ENCODE results near the gene LRIG2. TPM values are rescaled to one million over a fixed set of nuclear protein-coding genes. Genes with fewer than 3 reads are reported as not detected.

The LRIG2 gene
- total and polyA plus RNA-seq, 2 of the 13 experiments (the other 11 are each of a cell fraction or from before 2014, with no cell fraction given) = 8.1 to 12.2 TPM

DNA sequence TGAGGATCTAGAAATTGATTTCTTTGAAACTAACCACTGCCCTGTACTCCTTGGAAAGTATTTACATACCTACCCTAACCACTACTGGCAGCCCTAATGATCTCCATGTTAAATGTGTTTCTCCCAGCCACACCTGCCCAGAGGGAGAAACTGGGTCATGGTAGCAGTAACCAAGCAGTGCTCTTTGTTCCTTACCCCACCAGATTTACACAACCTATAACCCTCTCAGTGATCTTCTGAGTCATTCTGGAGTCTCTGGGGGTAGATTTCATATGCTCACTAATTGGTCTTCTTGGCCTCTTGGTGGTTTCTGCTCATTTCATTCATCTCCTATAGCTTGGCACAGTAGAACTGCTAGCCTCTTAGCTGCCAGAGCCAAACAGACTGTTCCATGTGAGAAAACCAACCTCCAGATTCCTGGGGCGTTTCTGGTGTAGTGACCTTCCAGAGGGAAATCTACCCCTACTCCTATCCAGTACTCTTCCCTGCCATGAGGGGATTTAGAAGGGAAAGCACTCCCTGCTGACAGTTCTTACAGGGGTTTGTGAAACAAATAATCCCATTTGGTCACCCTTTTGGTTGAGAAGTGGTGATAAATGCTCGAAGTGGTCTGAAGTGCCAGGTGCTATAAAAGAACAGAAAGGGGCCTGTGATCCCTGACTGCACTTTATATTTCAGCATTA is 36.2 kb upstream of the LRIG2 start:
- in situ Hi-C loops (cut with HindIII; ENCODE audit: extremely low pct_ligation_motif_present, low pct_unique_long_range_greater_than_20kb) = loop anchor here (25.0 kb wide), 1 partner anchor 324 kb away; the partner anchor contains the start of genes PPM1J and RHOC
- Histone ChIP-seq H3K27ac (ENCODE audit: extremely low read length, insufficient read depth, low read length) (no peak overlapping the region), H2AFZ (ENCODE audit: low read length) (no peak overlapping the region), H3K9me3 (ENCODE audit: low read length) (no peaks in the 10 kb centered on the region), H3K9ac (ENCODE audit: insufficient read depth, low read depth, low read length) (no peak overlapping the region), H3K79me2 (ENCODE audit: insufficient read depth, low read length) (no peaks in the 10 kb centered on the region), H3K36me3 (replicated peaks in 1 of 2; ENCODE audit: control insufficient read depth in 1 of 2, insufficient read depth in 2 of 2, low read length in 2 of 2) (no peaks in the 10 kb centered on the region), H4K20me1 (ENCODE audit: insufficient read depth, low read length) (no peaks in the 10 kb centered on the region), H3K4me3 (replicated peaks in 1 of 3; ENCODE audit: insufficient read depth in 1 of 3, low read depth in 2 of 3, low read length in 3 of 3) (no peak overlapping the region), H3K4me1 (ENCODE audit: insufficient read depth, low read length) (peaks cover 41% of the 10 kb centered on the region), H3K4me2 (ENCODE audit: low read depth, low read length) (no peak overlapping the region), H3K27me3 (ENCODE audit: control insufficient read depth in 1 of 2, insufficient read depth in 2 of 2, low read length in 2 of 2) (no peaks in the 10 kb centered on the region)
- intact Hi-C loops (cut with micrococcal nuclease; ENCODE audit: unreplicated experiment) = no loop called here
- ChIA-PET CTCF (ENCODE audit: low intra/inter-chr PET ratio, low total read pairs) (interaction anchor here (0.6 kb wide), 1 partner anchor 156 kb away, joined by 3 read pairs; no protein-coding TSS in a partner anchor), POLR2A (no interaction called here)
- BruUV-seq (replicated peaks) = no TSS peak
- ATAC-seq (no peak), DNase-seq (ENCODE audit: low spot score) (no peak), FAIRE-seq (no peak)
- 89% methylated on average over 2 of the region's 2 CpGs for WGBS (ENCODE audit: low lambda C conversion rate)
- TF ChIP-seq, protein P1, sequence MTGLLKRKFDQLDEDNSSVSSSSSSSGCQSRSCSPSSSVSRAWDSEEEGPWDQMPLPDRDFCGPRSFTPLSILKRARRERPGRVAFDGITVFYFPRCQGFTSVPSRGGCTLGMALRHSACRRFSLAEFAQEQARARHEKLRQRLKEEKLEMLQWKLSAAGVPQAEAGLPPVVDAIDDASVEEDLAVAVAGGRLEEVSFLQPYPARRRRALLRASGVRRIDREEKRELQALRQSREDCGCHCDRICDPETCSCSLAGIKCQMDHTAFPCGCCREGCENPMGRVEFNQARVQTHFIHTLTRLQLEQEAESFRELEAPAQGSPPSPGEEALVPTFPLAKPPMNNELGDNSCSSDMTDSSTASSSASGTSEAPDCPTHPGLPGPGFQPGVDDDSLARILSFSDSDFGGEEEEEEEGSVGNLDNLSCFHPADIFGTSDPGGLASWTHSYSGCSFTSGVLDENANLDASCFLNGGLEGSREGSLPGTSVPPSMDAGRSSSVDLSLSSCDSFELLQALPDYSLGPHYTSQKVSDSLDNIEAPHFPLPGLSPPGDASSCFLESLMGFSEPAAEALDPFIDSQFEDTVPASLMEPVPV (CRISPR knock-in tag; IDR thresholded peaks at IDR 0.05) = no peak
- TF ChIP-seq, protein P2, sequence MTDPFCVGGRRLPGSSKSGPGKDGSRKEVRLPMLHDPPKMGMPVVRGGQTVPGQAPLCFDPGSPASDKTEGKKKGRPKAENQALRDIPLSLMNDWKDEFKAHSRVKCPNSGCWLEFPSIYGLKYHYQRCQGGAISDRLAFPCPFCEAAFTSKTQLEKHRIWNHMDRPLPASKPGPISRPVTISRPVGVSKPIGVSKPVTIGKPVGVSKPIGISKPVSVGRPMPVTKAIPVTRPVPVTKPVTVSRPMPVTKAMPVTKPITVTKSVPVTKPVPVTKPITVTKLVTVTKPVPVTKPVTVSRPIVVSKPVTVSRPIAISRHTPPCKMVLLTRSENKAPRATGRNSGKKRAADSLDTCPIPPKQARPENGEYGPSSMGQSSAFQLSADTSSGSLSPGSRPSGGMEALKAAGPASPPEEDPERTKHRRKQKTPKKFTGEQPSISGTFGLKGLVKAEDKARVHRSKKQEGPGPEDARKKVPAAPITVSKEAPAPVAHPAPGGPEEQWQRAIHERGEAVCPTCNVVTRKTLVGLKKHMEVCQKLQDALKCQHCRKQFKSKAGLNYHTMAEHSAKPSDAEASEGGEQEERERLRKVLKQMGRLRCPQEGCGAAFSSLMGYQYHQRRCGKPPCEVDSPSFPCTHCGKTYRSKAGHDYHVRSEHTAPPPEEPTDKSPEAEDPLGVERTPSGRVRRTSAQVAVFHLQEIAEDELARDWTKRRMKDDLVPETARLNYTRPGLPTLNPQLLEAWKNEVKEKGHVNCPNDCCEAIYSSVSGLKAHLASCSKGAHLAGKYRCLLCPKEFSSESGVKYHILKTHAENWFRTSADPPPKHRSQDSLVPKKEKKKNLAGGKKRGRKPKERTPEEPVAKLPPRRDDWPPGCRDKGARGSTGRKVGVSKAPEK (CRISPR knock-in tag; IDR thresholded peaks at IDR 0.05; ENCODE audit: borderline replicate concordance) = no peak
- TF ChIP-seq, protein P3, sequence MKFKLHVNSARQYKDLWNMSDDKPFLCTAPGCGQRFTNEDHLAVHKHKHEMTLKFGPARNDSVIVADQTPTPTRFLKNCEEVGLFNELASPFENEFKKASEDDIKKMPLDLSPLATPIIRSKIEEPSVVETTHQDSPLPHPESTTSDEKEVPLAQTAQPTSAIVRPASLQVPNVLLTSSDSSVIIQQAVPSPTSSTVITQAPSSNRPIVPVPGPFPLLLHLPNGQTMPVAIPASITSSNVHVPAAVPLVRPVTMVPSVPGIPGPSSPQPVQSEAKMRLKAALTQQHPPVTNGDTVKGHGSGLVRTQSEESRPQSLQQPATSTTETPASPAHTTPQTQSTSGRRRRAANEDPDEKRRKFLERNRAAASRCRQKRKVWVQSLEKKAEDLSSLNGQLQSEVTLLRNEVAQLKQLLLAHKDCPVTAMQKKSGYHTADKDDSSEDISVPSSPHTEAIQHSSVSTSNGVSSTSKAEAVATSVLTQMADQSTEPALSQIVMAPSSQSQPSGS (CRISPR knock-in tag; IDR thresholded peaks at IDR 0.05) = no peak
- TF ChIP-seq, protein P4, sequence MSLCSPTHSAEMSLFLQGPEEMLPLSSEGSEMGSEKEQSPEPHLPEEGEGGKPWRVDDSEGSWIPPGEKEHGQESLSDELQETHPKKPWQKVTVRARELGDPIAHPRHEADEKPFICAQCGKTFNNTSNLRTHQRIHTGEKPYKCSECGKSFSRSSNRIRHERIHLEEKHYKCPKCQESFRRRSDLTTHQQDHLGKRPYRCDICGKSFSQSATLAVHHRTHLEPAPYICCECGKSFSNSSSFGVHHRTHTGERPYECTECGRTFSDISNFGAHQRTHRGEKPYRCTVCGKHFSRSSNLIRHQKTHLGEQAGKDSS (CRISPR knock-in tag; IDR thresholded peaks at IDR 0.05; ENCODE audit: borderline replicate concordance, low read depth) = no peak
- TF ChIP-seq NR2C2 (CRISPR knock-in tag; IDR thresholded peaks at IDR 0.05; ENCODE audit: borderline replicate concordance) (no peak), ZNF660 (CRISPR knock-in tag; IDR thresholded peaks at IDR 0.05; ENCODE audit: borderline replicate concordance, low read depth) (no peak), SMARCE1 (IDR thresholded peaks at IDR 0.05; ENCODE audit: borderline replicate concordance) (no peak), MBNL3 (CRISPR knock-in tag; conservative IDR thresholded peaks at IDR 0.05) (no peak)
- TF ChIP-seq, protein P5, sequence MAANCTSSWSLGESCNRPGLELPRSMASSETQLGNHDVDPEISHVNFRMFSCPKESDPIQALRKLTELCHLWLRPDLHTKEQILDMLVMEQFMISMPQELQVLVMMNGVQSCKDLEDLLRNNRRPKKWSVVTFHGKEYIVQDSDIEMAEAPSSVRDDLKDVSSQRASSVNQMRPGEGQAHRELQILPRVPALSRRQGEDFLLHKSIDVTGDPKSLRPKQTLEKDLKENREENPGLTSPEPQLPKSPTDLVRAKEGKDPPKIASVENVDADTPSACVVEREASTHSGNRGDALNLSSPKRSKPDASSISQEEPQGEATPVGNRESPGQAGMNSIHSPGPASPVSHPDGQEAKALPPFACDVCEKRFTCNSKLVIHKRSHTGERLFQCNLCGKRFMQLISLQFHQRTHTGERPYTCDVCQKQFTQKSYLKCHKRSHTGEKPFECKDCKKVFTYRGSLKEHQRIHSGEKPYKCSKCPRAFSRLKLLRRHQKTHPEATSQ (CRISPR knock-in tag; IDR thresholded peaks at IDR 0.05; ENCODE audit: borderline replicate concordance) = no peak
- TF ChIP-seq, protein P6, sequence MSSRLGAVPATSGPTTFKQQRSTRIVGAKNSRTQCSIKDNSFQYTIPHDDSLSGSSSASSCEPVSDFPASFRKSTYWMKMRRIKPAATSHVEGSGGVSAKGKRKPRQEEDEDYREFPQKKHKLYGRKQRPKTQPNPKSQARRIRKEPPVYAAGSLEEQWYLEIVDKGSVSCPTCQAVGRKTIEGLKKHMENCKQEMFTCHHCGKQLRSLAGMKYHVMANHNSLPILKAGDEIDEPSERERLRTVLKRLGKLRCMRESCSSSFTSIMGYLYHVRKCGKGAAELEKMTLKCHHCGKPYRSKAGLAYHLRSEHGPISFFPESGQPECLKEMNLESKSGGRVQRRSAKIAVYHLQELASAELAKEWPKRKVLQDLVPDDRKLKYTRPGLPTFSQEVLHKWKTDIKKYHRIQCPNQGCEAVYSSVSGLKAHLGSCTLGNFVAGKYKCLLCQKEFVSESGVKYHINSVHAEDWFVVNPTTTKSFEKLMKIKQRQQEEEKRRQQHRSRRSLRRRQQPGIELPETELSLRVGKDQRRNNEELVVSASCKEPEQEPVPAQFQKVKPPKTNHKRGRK (CRISPR knock-in tag; IDR thresholded peaks at IDR 0.05) = no peak
- TF ChIP-seq, protein P7, sequence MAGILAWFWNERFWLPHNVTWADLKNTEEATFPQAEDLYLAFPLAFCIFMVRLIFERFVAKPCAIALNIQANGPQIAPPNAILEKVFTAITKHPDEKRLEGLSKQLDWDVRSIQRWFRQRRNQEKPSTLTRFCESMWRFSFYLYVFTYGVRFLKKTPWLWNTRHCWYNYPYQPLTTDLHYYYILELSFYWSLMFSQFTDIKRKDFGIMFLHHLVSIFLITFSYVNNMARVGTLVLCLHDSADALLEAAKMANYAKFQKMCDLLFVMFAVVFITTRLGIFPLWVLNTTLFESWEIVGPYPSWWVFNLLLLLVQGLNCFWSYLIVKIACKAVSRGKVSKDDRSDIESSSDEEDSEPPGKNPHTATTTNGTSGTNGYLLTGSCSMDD (CRISPR knock-in tag; IDR thresholded peaks at IDR 0.05) = no peak

All from HepG2 (cell line).